IMR-90 (cell line): ENCODE data around the gene TBL3. TPM values are rescaled to one million over a fixed set of nuclear protein-coding genes. Genes with fewer than 3 reads are reported as not detected.
A peak's percentile ranks its signal among the peaks of the same experiment; 100 is the strongest.

ENCODE experiments used
- NFE2L2 ChIP-seq: fragments of 150-350 bp; IDR thresholded peaks from 2 replicates; pipeline ENCODE4 v1.6.1; 2016; ENCODE audit warnings: low read depth, mild to moderate bottlenecking, low read length
- POLR2A ChIP-seq: IDR thresholded peaks from 2 replicates; pipeline ENCODE4 v1.6.1; 2012; ENCODE audit warnings: mild to moderate bottlenecking, low read depth, low read length
- USF2 ChIP-seq: fragments of 150-350 bp; IDR thresholded peaks from 2 replicates; pipeline ENCODE4 v1.6.1; 2017; ENCODE audit warnings: mild to moderate bottlenecking, antibody characterized with exemption, low read length, low read depth
- polyA plus RNA-seq, 3 experiments: library from polyadenylated mRNA; depleted of rRNA; stranded (reverse); fragments of >200 nt; gene quantifications; 2 replicates each; pipeline ENCODE4 v1.2.3, GENCODE V29; 2012; ENCODE audit warnings: low replicate concordance in 1 of 3
- total RNA-seq: library from RNA; depleted of rRNA; stranded (reverse); fragments of >200 nt; gene quantifications from 2 replicates; pipeline ENCODE4 v1.2.3, GENCODE V29; 2012

TBL3 gene
- total and polyA plus RNA-seq, 2 of the 4 experiments (the other 2 are of a cell fraction), result 38.5 to 60.8 TPM

- TF ChIP-seq USF2, result peak; percentile 38; the same call in 1 of the 2 replicates
- peak; percentile 100 for TF ChIP-seq POLR2A
- no peak for TF ChIP-seq NFE2L2
These were observed 7.1 kb upstream of the TBL3 start, which contains the start of gene RPS2 (continued) for GRCh38 chr16:1964506-1965395.
